Measurements from ENCODE around the gene C11orf97.

DNA sequence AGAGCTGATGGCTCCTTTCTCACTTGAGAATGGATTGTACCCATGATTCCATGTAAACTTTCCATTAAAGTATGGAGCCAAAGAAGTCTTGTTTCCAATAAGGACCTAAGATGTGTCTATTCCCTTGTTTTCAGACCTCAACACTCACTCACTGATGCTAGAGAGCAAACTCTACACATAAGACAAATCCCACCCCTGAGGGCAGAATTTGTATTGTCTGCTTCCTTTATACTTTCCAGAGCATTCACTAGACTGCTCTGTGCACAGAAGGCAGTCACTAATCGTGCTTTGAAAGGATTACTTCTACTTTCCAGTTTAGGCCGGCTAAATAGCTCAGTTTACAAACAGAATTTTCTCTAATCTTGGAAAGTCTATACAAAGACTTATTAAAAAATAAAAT lies 12.1 kb upstream of the C11orf97 start:
- TF ChIP-seq CTCF (IDR thresholded peaks at IDR 0.05), result no peak
- TF ChIP-seq POLR2AphosphoS5 (IDR thresholded peaks at IDR 0.05), result no peak
